Panc1 (cell line): ENCODE measurements around the gene IGSF23.
A peak's percentile ranks its signal among the peaks of the same experiment; 100 is the strongest.

ENCODE experiments used
- POLR2AphosphoS5 ChIP-seq: IDR thresholded peaks from 2 replicates; pipeline ENCODE4 v1.6.1; 2012; ENCODE audit warnings: mild to moderate bottlenecking, low read depth, low read length, moderate library complexity
- SIN3A ChIP-seq: IDR thresholded peaks from 2 replicates; pipeline ENCODE4 v1.6.1; 2012; ENCODE audit warnings: low read depth, mild to moderate bottlenecking, low read length, moderate library complexity, borderline replicate concordance; ENCODE audit not compliant: insufficient read depth
- TCF7L2 ChIP-seq: IDR thresholded peaks from 2 replicates; pipeline ENCODE4 v1.6.1; 2011; ENCODE audit warnings: mild to moderate bottlenecking, low read depth, low read length, inconsistent platforms
- TF ChIP-seq, protein P1 (sequence below): fragments of 450-650 bp; IDR thresholded peaks from 2 replicates; pipeline ENCODE4 v1.5.1; 2017; ENCODE audit warnings: mild to moderate bottlenecking
- TF ChIP-seq, protein P2 (sequence below), 2 experiments: IDR thresholded peaks; 2 replicates each; pipeline ENCODE4 v1.6.1; 2011 to 2012; ENCODE audit warnings: low read depth in 2 of 2, control low read depth in 1 of 2, low read length in 1 of 2, mild to moderate bottlenecking in 1 of 2, moderate library complexity in 1 of 2; ENCODE audit not compliant: insufficient read depth in 1 of 2

- TF ChIP-seq, protein P1, sequence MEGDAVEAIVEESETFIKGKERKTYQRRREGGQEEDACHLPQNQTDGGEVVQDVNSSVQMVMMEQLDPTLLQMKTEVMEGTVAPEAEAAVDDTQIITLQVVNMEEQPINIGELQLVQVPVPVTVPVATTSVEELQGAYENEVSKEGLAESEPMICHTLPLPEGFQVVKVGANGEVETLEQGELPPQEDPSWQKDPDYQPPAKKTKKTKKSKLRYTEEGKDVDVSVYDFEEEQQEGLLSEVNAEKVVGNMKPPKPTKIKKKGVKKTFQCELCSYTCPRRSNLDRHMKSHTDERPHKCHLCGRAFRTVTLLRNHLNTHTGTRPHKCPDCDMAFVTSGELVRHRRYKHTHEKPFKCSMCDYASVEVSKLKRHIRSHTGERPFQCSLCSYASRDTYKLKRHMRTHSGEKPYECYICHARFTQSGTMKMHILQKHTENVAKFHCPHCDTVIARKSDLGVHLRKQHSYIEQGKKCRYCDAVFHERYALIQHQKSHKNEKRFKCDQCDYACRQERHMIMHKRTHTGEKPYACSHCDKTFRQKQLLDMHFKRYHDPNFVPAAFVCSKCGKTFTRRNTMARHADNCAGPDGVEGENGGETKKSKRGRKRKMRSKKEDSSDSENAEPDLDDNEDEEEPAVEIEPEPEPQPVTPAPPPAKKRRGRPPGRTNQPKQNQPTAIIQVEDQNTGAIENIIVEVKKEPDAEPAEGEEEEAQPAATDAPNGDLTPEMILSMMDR: no peak
- TF ChIP-seq POLR2AphosphoS5: peak; percentile 69; the same call in 1 of the 2 replicates
- TF ChIP-seq, protein P2, sequence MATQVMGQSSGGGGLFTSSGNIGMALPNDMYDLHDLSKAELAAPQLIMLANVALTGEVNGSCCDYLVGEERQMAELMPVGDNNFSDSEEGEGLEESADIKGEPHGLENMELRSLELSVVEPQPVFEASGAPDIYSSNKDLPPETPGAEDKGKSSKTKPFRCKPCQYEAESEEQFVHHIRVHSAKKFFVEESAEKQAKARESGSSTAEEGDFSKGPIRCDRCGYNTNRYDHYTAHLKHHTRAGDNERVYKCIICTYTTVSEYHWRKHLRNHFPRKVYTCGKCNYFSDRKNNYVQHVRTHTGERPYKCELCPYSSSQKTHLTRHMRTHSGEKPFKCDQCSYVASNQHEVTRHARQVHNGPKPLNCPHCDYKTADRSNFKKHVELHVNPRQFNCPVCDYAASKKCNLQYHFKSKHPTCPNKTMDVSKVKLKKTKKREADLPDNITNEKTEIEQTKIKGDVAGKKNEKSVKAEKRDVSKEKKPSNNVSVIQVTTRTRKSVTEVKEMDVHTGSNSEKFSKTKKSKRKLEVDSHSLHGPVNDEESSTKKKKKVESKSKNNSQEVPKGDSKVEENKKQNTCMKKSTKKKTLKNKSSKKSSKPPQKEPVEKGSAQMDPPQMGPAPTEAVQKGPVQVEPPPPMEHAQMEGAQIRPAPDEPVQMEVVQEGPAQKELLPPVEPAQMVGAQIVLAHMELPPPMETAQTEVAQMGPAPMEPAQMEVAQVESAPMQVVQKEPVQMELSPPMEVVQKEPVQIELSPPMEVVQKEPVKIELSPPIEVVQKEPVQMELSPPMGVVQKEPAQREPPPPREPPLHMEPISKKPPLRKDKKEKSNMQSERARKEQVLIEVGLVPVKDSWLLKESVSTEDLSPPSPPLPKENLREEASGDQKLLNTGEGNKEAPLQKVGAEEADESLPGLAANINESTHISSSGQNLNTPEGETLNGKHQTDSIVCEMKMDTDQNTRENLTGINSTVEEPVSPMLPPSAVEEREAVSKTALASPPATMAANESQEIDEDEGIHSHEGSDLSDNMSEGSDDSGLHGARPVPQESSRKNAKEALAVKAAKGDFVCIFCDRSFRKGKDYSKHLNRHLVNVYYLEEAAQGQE (IDR thresholded peaks at IDR 0.05; ENCODE audit: insufficient read depth in 1 of 2, low read depth in 2 of 2, low read length in 1 of 2): no peak
- no peak for TF ChIP-seq TCF7L2
- TF ChIP-seq SIN3A: no peak
Measured at GRCh38 chr19:44643605-44644401, 30.4 kb downstream of the IGSF23 start, which contains the start of gene PVR.
